ENCODE measurements around the gene MAP3K2.

Gene MAP3K2, protein sequence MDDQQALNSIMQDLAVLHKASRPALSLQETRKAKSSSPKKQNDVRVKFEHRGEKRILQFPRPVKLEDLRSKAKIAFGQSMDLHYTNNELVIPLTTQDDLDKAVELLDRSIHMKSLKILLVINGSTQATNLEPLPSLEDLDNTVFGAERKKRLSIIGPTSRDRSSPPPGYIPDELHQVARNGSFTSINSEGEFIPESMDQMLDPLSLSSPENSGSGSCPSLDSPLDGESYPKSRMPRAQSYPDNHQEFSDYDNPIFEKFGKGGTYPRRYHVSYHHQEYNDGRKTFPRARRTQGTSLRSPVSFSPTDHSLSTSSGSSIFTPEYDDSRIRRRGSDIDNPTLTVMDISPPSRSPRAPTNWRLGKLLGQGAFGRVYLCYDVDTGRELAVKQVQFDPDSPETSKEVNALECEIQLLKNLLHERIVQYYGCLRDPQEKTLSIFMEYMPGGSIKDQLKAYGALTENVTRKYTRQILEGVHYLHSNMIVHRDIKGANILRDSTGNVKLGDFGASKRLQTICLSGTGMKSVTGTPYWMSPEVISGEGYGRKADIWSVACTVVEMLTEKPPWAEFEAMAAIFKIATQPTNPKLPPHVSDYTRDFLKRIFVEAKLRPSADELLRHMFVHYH

DNA sequence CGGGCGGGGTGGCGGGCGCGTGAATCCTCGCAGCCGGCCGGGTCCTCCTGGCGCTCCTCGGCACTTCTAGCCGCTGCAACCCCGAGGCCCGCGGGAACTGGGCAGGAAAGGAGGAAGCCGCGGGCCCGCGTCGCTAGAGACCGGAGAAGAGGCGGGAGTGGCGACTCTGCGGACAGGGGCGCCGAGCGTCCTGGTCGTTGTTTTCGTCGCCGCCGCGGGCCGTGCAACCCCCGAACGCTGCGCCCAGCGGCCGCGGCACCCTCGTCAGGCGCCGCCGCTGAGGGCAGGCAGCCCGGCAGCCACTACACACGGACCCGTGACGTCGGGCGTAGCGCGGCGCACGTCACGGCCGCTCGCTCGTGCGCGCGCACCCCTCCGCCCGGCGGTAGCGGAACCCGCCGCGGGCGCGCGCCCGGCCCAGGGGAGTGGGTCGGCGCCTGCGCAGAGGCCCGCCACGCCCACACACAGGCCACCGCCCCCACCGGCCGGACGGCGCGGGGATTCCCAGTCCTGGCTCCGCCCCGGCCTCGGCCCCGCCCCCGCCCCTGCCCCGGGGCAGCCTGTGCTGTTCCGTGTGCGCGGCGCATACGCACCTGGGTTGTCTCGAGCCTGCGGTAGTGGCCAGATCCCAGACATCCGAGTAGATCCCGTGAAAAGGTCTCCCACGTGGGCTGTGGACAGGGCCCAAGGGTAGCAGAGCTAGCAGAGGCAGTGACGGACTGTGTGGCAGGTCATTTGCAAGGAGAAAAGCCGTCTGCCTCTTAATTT, at the start of gene MAP3K2:
Gene MAP3K2, minus strand, starts transcription at position 321 of the 768 bp plus-strand sequence. CDS start 44,846 bp downstream, outside the sequence.
- peak; percentile 93 for DNase-seq (ENCODE audit: low read depth)

DNA sequence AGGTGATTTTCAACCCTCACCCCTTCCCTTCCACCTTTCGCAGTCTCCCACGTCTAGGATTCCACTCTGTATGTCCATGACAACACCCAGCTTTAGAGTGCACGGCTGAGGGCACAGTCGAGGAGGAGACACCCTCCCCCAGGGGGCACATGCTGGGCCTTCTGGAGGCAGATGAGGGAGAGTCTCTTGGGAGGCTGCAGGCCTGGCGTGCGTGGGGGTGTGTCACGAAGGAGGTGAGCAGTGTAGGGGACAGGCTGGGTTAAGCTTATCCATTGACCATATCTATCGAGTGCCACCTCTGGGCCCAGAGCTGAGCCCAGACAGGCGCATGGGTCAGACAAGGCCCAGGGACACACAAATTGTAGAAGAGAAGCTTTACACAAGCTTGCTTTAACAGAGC, 49.3 kb upstream of the MAP3K2 start:
- DNase-seq (ENCODE audit: low read depth) = no peak
- no peak overlapping the region for H3K4me3 ChIP-seq (ENCODE audit: low read depth, low read length)
- TF ChIP-seq, protein P1, sequence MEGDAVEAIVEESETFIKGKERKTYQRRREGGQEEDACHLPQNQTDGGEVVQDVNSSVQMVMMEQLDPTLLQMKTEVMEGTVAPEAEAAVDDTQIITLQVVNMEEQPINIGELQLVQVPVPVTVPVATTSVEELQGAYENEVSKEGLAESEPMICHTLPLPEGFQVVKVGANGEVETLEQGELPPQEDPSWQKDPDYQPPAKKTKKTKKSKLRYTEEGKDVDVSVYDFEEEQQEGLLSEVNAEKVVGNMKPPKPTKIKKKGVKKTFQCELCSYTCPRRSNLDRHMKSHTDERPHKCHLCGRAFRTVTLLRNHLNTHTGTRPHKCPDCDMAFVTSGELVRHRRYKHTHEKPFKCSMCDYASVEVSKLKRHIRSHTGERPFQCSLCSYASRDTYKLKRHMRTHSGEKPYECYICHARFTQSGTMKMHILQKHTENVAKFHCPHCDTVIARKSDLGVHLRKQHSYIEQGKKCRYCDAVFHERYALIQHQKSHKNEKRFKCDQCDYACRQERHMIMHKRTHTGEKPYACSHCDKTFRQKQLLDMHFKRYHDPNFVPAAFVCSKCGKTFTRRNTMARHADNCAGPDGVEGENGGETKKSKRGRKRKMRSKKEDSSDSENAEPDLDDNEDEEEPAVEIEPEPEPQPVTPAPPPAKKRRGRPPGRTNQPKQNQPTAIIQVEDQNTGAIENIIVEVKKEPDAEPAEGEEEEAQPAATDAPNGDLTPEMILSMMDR (conservative IDR thresholded peaks at IDR 0.05; ENCODE audit: low read depth, low read length) = no peak

More for the DNA sequence above, at the start of gene MAP3K2:
- H3K4me3 ChIP-seq (ENCODE audit: low read depth, low read length) = peak within 1 kb of the TSS; percentile 88
- TF ChIP-seq, protein P1 (conservative IDR thresholded peaks at IDR 0.05; ENCODE audit: low read depth, low read length) = no peak

DNA sequence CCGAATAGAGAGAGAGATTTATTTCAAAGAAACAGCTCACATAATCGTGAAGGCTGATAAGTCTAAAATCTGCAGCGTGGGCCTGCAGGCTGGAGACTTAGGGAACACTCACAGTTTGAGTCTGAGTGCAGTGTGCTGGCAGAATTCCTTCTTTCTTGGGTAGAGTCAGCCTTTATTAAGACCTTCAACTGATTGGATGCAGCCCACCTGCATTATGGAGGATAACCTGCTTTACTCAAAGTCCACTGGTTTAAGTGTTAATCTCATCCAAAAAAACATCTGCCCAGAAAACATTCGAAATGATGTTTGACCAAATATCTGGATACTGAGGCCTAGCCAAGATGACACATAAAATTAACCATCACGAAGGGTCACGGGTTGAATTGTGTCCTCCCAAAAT, 46.7 kb upstream of the MAP3K2 start:
- no peak for DNase-seq (ENCODE audit: low read depth)
- no peak overlapping the region for H3K4me3 ChIP-seq (ENCODE audit: low read depth, low read length)
- TF ChIP-seq, protein P1 (conservative IDR thresholded peaks at IDR 0.05; ENCODE audit: low read depth, low read length) = no peak

DNA sequence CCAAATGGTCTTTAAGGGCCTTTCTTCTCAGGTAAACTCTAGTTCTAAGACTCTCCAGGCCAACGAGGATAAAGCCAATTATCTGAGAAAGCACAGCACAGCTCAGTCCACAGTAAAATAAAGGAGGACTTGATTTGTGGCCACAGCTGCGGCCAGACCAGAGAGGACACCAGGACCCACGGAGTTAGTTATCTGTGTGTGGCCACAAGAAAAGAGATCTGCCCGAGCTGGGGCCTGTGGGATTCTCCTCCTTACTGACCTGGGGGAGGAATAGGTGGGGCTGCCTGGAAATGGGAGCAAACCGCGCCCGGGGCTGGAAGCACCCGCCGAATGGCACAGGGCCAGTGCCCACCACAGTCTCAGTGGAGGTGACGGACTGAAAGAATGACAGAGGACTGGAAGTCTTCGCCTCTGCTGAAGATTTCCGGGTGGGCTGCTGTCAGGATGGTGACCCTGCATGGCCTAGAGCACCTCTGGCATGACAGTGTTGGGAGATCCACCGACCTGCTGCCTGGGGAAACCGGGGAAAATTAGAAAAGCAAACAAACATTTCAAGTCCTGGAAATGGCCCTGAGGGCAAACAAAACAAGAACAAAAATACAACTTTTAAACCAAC, 43.7 kb upstream of the MAP3K2 start:
- H3K4me3 ChIP-seq (ENCODE audit: low read depth, low read length) = no peak overlapping the region
- DNase-seq (ENCODE audit: low read depth) = no peak

DNA sequence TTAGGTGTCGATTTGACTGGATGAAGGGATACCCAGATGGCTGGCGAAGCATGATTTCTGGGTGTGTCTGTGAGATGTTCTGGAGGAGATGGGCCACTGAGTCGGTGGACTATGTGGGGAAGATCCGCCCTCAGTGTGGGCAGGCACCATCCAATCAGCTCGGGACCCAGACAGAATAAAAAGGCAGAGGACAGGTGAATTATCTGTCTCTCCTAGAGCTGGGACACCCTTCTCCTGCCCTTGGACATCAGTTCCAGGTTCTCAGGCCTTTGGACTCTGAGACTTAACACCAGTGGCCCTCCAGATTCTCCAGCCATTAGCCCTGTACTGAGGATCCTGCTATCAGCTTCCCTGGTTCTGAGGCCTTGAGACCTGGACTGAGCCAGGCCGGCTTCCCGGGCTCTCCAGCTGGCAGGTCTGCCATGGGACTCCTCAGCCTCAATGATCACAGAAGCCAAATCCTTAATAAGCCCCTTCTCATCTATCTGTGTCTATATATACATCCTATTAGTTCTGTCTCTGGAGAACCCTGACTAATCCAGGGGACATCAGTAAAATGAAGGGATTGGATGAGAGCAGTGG, 42.2 kb upstream of the MAP3K2 start:
- H3K4me3 ChIP-seq (ENCODE audit: low read depth, low read length) = no peak overlapping the region
- TF ChIP-seq, protein P1 (conservative IDR thresholded peaks at IDR 0.05; ENCODE audit: low read depth, low read length) = no peak

More for the DNA sequence above, 43.7 kb upstream of the MAP3K2 start:
- TF ChIP-seq, protein P1 (conservative IDR thresholded peaks at IDR 0.05; ENCODE audit: low read depth, low read length) = no peak

DNA sequence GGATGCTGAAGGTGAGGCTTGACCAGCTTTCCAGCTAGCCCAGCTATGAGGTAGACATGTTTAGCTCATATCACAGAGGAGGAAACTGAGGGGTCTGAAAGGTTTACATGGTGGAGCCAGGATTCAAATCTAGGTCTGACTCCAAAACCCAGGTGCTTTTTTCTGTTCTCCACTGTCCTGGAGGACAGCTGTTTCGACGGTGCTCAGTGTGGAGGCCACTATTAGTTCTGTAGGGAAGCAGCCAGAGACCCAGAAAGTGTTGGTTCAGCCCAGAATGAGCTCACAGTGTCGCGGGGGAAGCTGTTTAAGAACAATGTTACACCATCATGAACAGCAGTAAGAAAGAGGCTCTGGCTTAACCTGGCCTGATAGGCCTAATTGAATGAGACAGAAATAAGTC, 41.5 kb upstream of the MAP3K2 start:
- no peak for DNase-seq (ENCODE audit: low read depth)
- TF ChIP-seq, protein P1 (conservative IDR thresholded peaks at IDR 0.05; ENCODE audit: low read depth, low read length) = no peak
- H3K4me3 ChIP-seq (ENCODE audit: low read depth, low read length) = no peak overlapping the region

More for the DNA sequence above, 42.2 kb upstream of the MAP3K2 start:
- DNase-seq (ENCODE audit: low read depth) = no peak

All from choroid plexus epithelial cell (primary cell).